Heart left ventricle (tissue), 13 donors: ENCODE data around the gene SZRD1.

ENCODE experiments used
- CTCF ChIP-seq, 12 donors: fragments of 200-600 bp; sonication (generic) in 4 of 12; IDR thresholded peaks; one replicate each; pipeline versions ENCODE4 v1.5.0 to v1.8.0; 2018 to 2022; ENCODE audit warnings: antibody characterized with exemption in 12 of 12, mild to moderate bottlenecking in 5 of 12
- POLR2A ChIP-seq, 2 donors: fragments of 450-650 bp; IDR thresholded peaks; one replicate each; pipeline ENCODE4 v1.6.1; 2017; ENCODE audit warnings: antibody characterized with exemption in 2 of 2, mild to moderate bottlenecking in 2 of 2, moderate library complexity in 2 of 2
- donor health status: ischemic (EF 13 %, LVEDD 7.1; RV severe dilation, severe dysfunction).
- donor health status: DM: no; HTN: yes; CAD: no.
- donor health status: DM: no; HTN: no; CAD: no.
- donor health status: ischemic (EF 25% LVEDD 6.9; RV normal size, moderate dysfunction).
- donor health status: ischemic (EF 25% LVEDD 5.7; RV mildly dilated, moderate dysfunction).
- donor health status: ischemic (EF 35%, LVEDD 5.7; RV mildly dilated, moderate dysfunction).
- donor health status: nonischemic (EF 11% LVEDD 7.7; RV severe dilation, severe dysfunction).
- donor health status: DM: yes; HTN: yes; CAD: no.
- donor health status: PGD.
- donor health status: ischemic (EF 29% LVEDD 5.4; RV normal size, mild dysfunction).
- donor health status: nonischemic (EF 23%, LVEDD 6.1; RV moderate dilation, normal function).

GRCh38 chr1:16438924-16439323 lies 71.9 kb downstream of the SZRD1 start:
- TF ChIP-seq CTCF (IDR thresholded peaks at IDR 0.05) (no peak), POLR2A (IDR thresholded peaks at IDR 0.05) (no peak)
